ENCODE results near the gene SCN11A. TPM values are rescaled to one million over a fixed set of nuclear protein-coding genes. Genes with fewer than 3 reads are reported as not detected.

The SCN11A gene
- total RNA-seq, 2 experiments from 2014 or later, result 0.08 TPM; not detected in 1

DNA sequence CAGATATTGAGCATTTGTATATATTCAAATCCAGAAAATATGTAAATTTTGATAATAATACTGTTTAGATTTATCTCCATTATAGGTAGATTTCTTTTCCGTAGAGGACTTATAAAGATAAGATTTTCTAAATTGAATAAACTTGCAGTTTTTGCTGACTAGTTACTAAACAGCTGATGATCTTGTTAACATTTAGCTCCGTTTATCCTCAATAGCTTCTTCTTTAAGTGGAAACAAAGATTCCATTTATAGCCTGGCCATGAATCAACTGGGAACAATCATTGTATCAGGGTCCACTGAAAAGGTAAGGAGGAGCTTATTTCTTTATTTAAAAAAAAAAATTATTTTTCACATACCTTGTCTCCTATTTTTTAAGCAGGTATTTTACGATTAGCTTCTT is 16.8 kb upstream of the SCN11A start:
- H3K36me3 Mint-ChIP-seq (ENCODE audit: low read depth), result peaks cover 97% of the 10 kb centered on the region
- H3K4me3 Mint-ChIP-seq, result no peak overlapping the region
- H3K9me3 Mint-ChIP-seq, result no peaks in the 10 kb centered on the region
- ChIA-PET CTCF (no interaction called here), POLR2A (no interaction called here)
- no peaks in the 10 kb centered on the region for H3K27me3 Mint-ChIP-seq
- TF ChIP-seq, protein P1, sequence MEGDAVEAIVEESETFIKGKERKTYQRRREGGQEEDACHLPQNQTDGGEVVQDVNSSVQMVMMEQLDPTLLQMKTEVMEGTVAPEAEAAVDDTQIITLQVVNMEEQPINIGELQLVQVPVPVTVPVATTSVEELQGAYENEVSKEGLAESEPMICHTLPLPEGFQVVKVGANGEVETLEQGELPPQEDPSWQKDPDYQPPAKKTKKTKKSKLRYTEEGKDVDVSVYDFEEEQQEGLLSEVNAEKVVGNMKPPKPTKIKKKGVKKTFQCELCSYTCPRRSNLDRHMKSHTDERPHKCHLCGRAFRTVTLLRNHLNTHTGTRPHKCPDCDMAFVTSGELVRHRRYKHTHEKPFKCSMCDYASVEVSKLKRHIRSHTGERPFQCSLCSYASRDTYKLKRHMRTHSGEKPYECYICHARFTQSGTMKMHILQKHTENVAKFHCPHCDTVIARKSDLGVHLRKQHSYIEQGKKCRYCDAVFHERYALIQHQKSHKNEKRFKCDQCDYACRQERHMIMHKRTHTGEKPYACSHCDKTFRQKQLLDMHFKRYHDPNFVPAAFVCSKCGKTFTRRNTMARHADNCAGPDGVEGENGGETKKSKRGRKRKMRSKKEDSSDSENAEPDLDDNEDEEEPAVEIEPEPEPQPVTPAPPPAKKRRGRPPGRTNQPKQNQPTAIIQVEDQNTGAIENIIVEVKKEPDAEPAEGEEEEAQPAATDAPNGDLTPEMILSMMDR (IDR thresholded peaks at IDR 0.05), result no peak
- intact Hi-C loops (cut with DNase I, micrococcal nuclease), result no loop called here
- no peak overlapping the region for H3K27ac ChIP-seq (ENCODE audit: low read depth in 1 of 2, low read length in 2 of 2)
- peaks cover 10% of the 10 kb centered on the region for H3K4me1 Mint-ChIP-seq (ENCODE audit: low read depth)
- H3K36me3 ChIP-seq (ENCODE audit: insufficient read depth, low read length), result peaks cover 83% of the 10 kb centered on the region
- no peak for DNase-seq
- ATAC-seq (ENCODE audit: poor library complexity), result no peak
- no peaks in the 10 kb centered on the region for H3K27me3 ChIP-seq (ENCODE audit: control insufficient read depth in 1 of 2, insufficient read depth in 2 of 2, low read length in 2 of 2)
- no peak overlapping the region for H3K4me3 ChIP-seq (ENCODE audit: low read length)
- no peak overlapping the region for H3K27ac Mint-ChIP-seq
- H3K4me1 ChIP-seq (ENCODE audit: insufficient read depth, low read length), result no peaks in the 10 kb centered on the region
- H3K9me3 ChIP-seq (ENCODE audit: control insufficient read depth in 1 of 2, insufficient read depth in 1 of 2, low read length in 2 of 2), result no peaks in the 10 kb centered on the region

DNA sequence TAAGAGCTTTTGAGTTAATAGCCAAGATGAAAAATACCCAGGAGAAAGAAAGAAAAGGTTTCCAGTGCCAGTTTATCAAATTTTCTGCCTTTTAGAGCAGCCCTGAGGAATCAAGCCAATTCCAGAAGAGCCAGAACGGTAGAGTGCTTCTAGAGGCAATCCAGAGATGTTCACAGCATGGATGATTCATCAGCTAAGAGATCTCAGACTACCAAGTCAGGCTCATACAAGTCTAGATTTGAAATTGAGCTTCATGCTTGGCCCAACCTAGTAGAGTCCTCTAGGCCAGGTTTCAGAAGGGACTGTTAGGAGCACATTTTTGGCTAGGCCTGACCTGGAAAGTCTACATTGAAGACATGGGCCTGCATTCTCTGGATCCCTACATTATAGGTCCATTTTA is 15.5 kb upstream of the SCN11A start:
- H3K36me3 Mint-ChIP-seq (ENCODE audit: low read depth), result peaks cover 87% of the 10 kb centered on the region
- no peaks in the 10 kb centered on the region for H3K27me3 Mint-ChIP-seq
- H3K4me1 Mint-ChIP-seq (ENCODE audit: low read depth), result peaks cover 18% of the 10 kb centered on the region
- DNase-seq, result no peak
- no peaks in the 10 kb centered on the region for H3K9me3 Mint-ChIP-seq
- H3K27ac Mint-ChIP-seq, result no peak overlapping the region
- Histone ChIP-seq H3K27ac (ENCODE audit: low read depth in 1 of 2, low read length in 2 of 2) (no peak overlapping the region), H3K36me3 (ENCODE audit: insufficient read depth, low read length) (peaks cover 78% of the 10 kb centered on the region), H3K4me1 (ENCODE audit: insufficient read depth, low read length) (peaks cover 2% of the 10 kb centered on the region), H3K27me3 (ENCODE audit: control insufficient read depth in 1 of 2, insufficient read depth in 2 of 2, low read length in 2 of 2) (no peaks in the 10 kb centered on the region), H3K9me3 (ENCODE audit: control insufficient read depth in 1 of 2, insufficient read depth in 1 of 2, low read length in 2 of 2) (no peaks in the 10 kb centered on the region), H3K4me3 (ENCODE audit: low read length) (no peak overlapping the region)
- ChIA-PET POLR2A (interaction anchor here (0.8 kb wide), 1 partner anchor 8 kb away, joined by 3 read pairs; no protein-coding TSS in a partner anchor), CTCF (no interaction called here)
- H3K4me3 Mint-ChIP-seq, result no peak overlapping the region
- intact Hi-C loops (cut with DNase I, micrococcal nuclease), result no loop called here
- ATAC-seq (ENCODE audit: poor library complexity), result no peak
- TF ChIP-seq, protein P1 (IDR thresholded peaks at IDR 0.05), result no peak

GRCh38 chr3:39065197-39065596 is 13.5 kb upstream of the SCN11A start:
- Histone ChIP-seq H3K4me1 (ENCODE audit: insufficient read depth, low read length) (peaks cover 3% of the 10 kb centered on the region), H3K36me3 (ENCODE audit: insufficient read depth, low read length) (peaks cover 61% of the 10 kb centered on the region), H3K27ac (ENCODE audit: low read depth in 1 of 2, low read length in 2 of 2) (no peak overlapping the region), H3K27me3 (ENCODE audit: control insufficient read depth in 1 of 2, insufficient read depth in 2 of 2, low read length in 2 of 2) (no peaks in the 10 kb centered on the region), H3K9me3 (ENCODE audit: control insufficient read depth in 1 of 2, insufficient read depth in 1 of 2, low read length in 2 of 2) (no peaks in the 10 kb centered on the region), H3K4me3 (ENCODE audit: low read length) (no peak overlapping the region)
- ATAC-seq (ENCODE audit: poor library complexity), result peak; percentile 79
- H3K27ac Mint-ChIP-seq, result no peak overlapping the region
- H3K27me3 Mint-ChIP-seq, result no peaks in the 10 kb centered on the region
- peaks cover 78% of the 10 kb centered on the region for H3K36me3 Mint-ChIP-seq (ENCODE audit: low read depth)
- H3K9me3 Mint-ChIP-seq, result peaks cover 2% of the 10 kb centered on the region
- TF ChIP-seq, protein P1 (IDR thresholded peaks at IDR 0.05), result peak; percentile 14
- ChIA-PET CTCF (interaction anchor here (0.9 to 1.0 kb wide), 2 partner anchors 11 to 16 kb away, joined by 3 to 4 read pairs; no protein-coding TSS in a partner anchor), POLR2A (no interaction called here)
- peaks cover 34% of the 10 kb centered on the region for H3K4me1 Mint-ChIP-seq (ENCODE audit: low read depth)
- DNase-seq, result peak in 4 of 14 experiments; percentile 12 to 56 (median 36)
- intact Hi-C loops (cut with DNase I, micrococcal nuclease), result no loop called here
- H3K4me3 Mint-ChIP-seq, result no peak overlapping the region

Measured in CD4-positive, alpha-beta T cell (primary cell).